ENCODE results near the gene EPHB2.

The EPHB2 gene

DNA sequence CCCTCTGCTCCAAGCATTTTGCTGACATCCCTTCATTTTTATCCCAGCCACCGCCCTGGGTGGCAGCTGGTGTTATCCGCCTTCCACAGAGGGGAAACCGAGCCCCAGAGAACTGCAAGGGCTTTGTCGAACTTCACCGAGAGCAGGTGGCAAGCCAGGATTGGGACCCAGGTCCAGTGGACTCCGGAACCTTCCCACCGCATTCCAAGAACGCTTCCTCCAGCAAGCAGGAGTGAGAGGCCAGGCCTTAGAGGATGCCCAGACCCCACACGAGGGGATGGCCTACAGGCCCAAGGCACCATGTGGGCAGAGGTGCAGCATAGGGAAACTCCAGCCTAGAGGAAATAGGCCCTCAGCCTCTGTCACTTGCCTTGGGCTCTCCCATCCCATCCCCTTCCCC, 90.7 kb downstream of the EPHB2 start:
- DNase-seq (ENCODE audit: low read depth, low spot score) = no peak

DNA sequence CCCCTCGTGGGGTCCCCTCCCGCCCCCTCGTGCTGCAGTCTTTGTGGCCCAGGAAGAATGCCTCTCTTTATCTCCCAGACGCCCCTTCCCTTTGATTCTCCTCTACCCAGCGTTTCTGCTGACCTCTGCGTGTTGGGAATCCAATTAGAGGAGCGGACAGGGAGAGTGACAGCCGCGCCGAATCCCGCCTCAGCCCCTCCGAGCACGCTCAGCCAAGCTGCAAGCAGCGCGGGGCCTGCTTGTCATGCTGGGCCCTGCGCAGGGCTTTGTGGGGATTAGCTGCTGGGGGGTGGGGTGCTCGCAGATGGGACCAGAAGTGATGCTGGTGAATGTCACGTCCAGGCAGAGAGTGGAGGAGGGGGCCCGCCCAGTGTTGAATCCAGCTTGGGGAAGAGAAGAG, 91.1 kb downstream of the EPHB2 start:
- DNase-seq (ENCODE audit: low read depth, low spot score) = no peak

DNA sequence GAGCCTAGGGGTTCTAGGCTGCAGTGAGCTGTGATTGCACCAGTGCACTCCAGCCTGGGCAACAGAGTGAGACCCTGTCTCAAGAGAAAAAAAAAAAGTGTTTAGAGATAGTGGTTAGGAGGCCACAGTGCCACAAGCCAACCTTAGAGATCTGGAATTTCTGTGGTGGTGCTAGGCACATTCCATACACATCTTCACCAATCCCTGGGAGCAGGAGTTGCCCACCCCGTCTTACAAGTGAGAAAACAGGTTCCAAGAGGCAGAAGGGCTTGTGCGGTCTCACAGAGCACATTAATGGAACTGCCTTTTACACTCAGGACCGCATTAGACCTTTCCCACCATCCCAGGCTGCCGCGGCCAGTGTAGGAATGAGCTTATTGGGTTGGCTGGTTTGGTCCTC, 93.2 kb downstream of the EPHB2 start:
- DNase-seq (ENCODE audit: low read depth, low spot score) = no peak

DNA sequence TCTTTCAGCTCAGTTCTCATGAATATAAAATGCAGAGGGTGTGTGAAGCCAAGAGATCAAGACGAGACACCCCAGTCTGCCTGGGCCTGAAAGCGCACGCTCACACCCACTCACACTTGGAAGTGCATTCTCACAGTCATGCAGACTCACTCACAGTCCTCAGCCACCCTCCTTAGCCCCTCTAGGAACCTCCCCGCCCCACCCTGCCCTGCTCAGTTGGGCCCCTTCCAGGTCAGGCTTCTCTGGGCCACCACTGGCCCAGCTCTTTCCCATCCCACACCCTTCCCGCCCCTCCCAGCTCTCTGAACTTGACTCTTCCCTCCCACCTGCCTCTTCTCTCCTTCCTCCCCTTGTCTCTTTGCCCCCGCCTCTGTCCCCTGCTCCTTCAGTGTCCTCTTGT, 93.8 kb downstream of the EPHB2 start:
- no peak for DNase-seq (ENCODE audit: low read depth, low spot score)

DNA sequence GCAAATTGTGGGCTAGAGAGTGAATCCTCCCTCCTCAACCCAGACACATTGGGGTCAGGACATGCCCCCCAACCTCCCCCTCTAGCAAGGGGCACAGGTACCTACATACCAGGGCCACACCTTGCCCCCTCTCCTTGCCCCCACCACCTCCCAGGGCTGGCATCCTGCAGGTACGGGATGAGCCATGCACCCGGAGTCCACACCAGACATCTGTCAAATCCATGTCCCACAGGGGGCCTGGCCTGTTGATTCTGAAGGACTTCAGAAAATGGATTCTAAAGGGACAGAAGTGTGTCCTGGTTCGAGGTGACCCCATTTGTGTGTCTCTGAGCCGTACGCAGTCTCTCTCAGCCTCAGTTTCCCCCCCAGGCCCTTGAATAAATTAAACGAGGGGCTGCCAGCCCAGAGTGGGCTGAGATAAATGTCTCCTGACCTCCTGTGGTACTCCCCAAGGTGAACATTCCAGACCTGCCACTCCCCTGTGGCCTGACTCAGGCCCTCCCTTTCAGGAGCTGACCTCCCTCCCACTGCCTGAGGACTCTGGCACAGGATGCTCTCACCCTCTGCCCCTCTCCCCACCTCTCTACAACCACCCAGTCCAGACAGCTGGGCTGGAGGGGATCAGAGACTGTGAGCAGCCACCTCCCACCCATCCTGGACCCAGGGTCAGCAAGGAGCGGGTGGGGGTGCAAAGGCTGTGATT, 94.5 kb downstream of the EPHB2 start:
- no peak for DNase-seq (ENCODE audit: low read depth, low spot score)

DNA sequence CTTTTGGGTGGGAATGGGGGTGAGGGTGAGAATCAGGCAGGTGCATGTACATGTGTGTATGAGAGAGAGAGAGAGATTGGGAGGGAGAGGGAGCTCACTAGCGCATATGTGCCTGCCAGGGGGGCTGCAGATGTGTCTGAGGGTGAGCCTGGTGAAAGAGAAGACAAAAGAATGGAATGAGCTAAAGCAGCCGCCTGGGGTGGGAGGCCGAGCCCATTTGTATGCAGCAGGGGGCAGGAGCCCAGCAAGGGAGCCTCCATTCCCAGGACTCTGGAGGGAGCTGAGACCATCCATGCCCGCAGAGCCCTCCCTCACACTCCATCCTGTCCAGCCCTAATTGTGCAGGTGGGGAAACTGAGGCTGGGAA, 95.0 kb downstream of the EPHB2 start:
- DNase-seq (ENCODE audit: low read depth, low spot score) = no peak

DNA sequence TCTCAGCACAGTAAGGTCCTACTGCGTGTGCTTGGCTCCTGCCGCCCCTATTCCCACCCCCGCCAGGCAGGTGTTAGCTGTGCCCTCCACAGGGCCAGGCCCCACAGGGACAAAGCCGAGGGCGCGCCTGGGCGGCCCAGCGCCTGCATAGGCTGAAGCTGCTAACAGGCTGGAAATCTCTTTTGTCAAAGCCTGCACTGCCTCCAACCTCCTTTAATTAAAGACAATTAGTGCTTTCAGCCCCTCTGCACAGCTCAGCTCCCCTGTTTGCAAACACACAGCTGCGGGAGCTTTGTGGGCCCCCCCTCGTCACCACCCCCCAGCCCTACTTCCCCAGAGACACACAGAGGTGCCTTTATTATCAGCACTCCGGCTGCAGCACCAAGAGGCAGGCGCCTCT, 95.9 kb downstream of the EPHB2 start:
- no peak for DNase-seq (ENCODE audit: low read depth, low spot score)

DNA sequence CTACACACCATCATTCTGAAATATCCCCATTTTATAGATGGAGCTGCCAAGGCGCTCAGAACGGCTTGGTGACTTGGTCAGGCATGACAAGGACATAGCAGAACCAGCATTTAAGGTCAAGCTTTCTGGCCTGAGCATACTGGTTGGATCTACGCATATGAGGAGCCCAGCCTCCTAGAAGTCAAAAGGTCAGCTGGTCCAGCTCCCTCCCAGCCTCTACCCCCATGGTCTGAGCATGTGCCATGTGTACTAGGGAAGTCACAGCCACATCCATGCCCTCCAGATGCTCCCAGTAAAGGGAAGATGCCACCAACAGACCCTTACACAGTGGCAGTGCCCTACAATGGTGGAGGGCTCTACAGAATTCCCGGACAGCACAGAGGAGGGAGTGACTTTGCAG, 96.7 kb downstream of the EPHB2 start:
- no peak for DNase-seq (ENCODE audit: low read depth, low spot score)

DNA sequence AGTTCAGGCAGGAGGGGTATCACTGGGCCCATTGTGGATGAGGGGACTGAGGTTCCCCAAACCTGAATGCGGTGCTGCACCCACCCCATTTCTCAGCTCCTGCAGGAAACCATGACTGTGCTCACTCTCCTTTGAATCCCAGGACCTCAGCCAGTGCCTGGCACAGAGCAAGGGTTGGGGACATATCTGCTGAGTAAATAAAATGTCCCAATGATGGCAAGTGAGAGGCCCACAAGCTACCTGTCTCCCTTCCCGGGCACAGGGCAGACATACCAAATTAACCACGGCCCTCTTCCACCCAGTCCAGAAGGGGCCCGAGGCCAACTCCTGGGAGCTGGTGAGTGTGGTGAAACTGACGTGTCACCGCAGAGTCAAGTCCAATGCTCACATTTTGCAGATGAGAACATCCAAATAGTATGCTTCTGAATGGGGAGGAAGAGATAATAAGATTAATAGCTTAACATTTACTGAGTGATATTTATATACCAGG, 97.6 kb downstream of the EPHB2 start:
- no peak for DNase-seq (ENCODE audit: low read depth, low spot score)

DNA sequence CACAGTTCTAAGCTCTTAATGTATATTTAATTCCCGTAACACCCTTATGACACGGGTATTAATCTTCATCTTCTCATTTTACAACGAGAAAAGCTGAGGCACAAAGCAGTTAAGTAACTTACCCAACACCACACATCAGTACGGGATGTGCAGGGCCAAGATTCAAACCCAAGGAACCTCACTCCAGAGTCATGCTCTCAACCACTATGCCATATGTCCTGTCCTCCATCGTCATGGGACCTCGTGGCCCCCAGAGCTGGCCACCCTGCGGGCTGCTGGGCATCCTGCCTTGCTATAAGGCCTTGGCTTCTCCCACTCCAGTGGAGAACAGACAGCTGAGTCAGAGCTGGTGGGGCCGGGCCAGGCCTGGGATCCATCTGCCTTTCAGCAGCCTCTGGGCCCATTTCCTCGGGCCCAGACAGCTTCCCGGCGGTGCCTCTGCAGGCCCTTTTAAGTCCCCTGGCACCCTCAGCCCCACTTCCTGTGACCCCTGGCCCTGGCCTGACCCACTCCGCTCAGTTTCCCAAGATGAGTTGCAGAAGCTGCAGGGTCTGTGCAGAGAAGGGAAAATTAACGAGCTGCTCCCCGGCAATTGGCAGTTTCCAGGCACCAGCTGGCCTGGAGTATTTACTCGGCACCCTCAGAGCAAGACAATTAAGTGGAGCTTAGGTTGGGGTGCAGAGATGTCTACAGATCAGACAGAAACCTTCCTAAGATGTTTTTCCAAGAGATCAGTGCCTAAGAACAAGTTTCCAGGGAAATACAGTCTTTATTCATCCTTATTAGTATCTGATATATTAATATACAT, 98.2 kb downstream of the EPHB2 start:
- DNase-seq (ENCODE audit: low read depth, low spot score) = no peak

DNA sequence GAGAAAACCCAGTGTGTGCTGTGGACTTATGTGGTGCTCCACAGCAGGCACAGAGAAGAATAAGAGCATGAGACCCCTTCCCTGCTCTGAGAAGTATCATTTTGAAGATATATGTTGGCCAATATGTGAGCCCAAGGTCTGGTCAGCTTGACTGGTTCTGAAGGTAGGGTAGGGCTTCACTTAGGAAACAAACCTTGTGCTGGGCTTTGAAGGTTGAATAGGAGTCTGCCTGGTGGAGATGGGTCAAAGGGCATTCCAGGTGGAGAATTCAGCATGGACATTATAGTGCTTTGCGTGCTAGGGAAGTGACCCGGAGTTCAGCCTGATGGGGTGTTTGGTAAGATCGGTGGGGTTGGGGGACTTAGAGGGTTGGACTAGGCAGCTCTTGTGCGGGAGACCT, 99.1 kb downstream of the EPHB2 start:
- no peak for DNase-seq (ENCODE audit: low read depth, low spot score)

DNA sequence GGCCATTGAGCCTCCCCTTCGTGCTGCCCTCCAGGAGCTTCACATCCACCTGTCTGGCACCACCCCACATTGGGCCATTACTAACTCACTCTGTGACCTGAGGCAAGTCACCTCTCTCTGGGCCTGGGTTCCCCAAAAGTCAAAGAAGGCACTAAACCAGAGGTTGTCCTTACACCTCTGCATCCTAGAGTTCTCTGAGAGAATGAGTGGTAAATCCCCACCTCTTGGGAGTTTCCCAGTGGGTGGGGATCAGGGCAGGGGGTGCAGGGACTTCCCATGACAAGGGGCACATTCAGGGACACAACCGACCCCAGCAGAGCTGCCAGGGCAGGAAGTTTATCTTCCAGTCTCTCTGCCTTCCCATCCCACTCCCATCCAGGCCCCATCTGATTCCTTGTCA, 99.7 kb downstream of the EPHB2 start:
- no peak for DNase-seq (ENCODE audit: low read depth, low spot score)

DNA sequence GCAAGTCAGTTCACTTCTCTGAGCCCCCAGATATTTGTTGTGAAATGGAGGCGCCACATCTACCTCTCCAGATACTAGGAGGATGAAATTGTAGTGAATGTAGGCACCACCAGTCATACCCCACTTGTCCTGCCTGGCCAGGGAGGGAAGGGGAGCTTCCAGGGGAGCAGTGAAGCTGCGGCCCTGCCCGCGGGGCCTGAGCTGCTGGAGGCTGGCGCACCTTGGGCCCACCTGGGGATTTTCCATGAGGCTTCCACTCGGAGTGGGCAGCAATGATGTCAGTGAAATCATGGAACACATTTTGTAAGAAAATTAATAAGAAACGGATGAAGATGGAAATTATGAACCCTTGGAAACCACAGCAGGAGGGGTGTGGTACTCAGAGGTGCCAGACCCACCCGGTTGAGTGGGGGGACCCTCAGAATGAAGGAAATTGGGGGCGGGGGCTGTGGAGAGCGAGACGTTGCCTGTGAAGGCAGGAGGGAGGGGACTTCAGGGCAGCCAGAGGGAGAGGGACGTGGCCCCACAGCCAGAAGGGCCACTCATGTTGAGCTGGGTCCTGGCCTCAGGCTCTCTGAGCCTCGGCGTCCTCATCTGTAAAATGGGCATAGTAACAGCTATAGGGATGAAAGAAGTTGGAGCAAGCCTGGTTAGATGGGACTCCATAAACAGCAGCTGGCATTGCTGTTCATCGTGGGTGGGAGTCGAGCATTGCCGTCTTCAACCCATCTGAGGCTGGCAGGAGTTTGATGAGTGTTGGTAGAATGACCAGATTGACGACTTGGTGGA, 101.6 kb downstream of the EPHB2 start:
- DNase-seq (ENCODE audit: low read depth, low spot score) = no peak

DNA sequence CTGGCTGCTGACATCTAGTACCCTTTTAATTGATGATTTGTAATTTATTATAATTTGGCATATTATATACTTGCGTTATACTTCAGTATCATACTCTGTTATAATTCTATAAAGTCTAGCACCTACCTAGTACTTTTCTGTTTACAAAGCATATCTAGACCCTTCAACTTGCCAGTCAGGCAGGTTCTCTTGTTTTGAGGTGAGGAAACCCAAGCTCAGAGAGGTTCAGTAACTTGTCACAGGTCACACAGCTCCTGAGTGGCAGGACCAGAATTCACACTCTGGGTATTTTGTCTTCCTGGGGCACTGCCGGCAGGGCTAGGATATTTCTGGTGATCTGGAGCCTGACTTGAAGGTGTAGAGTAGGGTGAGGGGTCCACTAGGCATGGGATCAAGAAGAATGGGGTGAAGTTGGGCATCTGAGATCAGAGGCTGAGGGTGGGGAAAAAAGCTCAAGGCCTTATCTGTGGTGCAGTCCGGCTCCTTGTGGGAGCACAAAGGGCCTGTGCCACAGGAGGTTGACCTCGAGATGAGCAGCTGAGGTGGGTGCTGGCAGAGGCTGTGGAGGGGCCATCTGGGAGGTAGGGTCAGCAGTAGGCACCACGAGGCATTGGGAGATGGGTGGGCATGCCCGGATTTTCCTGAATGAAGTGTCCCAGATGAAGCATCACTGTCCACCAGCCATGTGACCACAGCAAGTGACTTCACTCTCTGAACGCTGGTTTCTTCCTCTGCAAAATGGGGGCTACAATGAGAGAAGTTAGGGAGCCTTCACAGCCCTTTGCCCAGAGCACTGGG, 102.6 kb downstream of the EPHB2 start:
- no peak for DNase-seq (ENCODE audit: low read depth, low spot score)

DNA sequence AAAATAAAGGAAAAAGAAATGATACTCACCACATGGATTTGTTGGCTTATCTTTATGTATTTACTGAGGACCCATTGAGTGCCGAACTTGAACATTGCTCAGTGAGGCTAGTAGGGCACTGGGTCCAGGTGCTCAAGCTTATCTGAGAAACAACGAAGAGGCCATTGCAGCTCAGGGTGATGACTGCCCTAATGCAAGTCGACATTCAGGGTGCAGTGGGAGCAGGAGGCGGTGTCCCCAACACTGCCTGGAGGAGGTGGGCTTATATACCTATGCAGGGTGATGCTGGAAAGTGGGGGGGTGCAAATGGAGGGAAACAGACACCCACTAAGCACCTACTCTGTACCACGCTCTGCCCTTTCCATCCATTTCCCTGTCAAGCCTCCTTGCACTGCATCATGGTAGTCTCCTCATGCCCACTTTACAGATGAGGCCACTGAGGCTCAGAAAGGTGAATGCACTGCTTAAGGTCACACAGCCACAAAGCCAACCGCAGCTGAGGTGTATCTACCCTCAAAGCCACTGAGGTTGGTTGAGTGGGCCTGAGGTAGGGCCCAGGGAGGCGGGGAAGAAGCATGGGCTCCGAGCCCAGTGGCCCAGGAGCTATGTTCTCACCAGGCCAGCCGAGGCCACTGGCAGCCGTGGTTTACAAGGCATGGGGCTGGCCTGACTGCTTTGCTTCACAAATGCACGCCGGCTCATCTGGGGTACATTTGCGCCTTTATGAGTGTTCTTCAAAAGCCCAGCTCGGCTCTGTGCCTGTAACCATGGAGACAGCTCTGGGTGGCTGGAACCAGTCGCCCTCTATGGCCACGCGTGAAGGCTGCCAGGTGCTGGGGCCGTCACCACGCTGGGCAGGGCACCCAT, 103.8 kb downstream of the EPHB2 start:
- no peak for DNase-seq (ENCODE audit: low read depth, low spot score)

DNA sequence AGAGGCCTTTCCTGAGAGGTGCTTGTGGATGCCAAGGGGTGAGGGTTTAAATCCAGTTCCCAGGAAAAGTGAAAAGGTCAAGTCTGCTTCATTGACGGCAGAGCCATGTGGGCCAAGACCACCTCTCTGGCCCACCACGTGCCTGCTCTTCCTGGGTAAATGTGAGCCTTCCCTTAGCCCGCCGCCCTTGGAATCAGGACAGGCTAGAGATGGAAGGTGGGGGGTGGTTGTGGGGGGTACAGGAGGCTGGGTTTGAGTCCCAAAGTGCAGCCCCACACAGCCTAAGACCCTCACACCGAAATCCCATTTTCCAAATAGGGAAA, 104.4 kb downstream of the EPHB2 start:
- DNase-seq (ENCODE audit: low read depth, low spot score) = no peak

DNA sequence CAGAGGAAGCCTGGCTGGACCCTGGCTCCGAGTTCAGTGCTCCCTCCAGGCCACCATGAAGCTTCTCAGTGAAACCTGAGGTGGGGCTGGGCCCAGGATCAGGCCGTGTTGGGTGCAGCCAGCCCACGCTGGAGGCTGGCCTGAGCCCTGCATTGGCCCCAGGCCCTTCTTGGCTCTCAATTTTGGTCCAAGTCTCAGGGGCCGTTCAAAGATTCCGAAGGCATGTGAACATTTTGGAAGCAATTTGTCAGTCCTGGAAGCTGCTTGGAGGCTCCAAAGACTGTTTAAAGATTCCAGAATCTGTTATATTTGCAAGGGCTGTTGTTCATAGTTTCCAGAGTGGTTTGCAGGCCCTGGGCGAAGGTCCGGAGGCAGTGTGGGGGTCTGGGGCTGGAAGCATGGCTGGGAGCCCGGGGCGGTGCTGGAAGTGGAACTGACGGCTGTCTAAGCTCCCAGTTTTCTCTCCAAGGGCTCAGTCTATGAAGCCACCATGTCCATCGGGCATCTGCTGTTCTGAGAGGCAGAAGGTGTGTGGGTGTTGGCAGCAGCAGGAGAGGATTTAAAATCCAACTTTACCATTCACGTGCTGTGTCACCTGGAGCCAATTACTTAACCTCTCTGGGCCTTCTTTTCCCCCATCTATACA, 104.9 kb downstream of the EPHB2 start:
- no peak for DNase-seq (ENCODE audit: low read depth, low spot score)

DNA sequence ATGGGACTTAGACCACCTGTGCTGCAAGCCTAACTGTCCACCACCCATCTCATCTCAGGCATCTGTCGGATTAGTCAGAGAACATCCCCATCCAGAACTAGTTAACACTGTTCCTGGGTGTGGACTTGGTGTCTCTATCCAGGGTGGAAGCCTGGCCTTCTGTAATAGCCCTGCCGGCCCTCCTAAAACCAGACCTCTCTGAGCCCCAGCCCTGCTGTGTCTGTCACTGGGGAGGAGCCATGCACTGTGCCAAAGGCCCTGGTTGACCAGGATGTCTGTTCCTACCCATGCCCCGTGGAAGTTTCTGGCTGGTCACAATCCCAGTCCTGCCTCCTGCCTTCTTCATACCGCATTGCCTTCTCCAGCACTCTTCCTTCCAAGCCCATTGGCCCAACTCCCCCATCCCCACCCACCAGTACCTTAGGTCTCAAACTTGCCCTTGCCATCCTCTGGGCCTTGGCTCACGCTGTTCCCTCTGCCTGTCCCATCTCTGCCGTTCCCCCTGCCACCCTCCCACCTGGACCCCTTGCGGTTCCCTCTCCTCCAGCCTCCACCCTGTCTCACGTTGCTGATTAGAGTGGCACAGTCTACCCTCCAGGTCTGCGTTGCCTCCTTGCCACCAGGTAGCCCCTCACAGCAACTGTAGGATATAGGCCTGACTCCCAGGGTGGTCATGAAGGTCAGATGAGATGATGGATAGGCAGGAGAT, 105.6 kb downstream of the EPHB2 start:
- DNase-seq (ENCODE audit: low read depth, low spot score) = no peak

DNA sequence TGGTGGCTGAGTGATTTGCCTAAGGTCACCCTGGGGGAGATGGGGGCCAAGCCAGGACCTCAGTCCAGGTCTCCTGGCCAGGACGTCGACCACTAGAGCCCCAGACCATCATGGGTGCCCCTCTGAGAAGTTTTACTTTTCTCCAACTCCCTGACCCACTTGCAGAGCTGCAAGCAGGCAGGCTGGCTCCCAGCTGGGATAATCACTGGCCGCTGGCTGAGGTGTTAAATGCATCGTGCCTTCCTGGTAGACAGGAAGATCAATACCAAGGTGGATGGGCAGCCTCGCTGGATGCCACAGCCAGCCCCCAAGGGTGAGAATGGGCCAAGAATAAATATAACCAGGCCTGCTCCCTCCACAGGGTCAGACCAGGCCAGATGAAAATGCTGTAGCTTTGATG, 106.2 kb downstream of the EPHB2 start:
- no peak for DNase-seq (ENCODE audit: low read depth, low spot score)

DNA sequence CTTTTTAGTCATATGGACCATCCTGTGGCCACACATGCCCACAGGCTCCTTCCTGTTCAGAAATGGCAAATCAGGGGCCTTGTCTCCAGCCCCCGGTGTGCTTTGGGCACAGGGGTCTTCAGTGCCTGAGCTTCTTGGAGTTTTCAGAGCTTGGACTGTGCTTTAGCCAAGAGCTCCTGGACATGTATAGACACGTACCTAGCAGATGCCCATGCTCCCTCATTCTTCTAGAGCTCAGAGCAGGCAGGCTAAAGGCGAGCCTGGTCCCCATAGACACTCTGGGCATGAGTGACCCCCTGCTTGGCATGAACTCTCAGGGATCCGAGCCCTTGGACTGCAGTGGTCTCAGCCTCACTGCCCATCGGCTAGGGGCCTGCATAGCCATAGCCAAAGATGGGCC, 106.8 kb downstream of the EPHB2 start:
- no peak for DNase-seq (ENCODE audit: low read depth, low spot score)
